Neural progenitor cell (in vitro differentiated cells): ENCODE results near the gene WDR3. TPM values are rescaled to one million over a fixed set of nuclear protein-coding genes. Genes with fewer than 3 reads are reported as not detected.

ENCODE experiments used
- DNase-seq: peaks from one replicate; pipeline ENCODE4 v3.0.0-alpha.2; 2016; ENCODE audit warnings: low spot score
- H2AFZ ChIP-seq: fragments of 200-600 bp; sonication (generic); replicated peaks from 2 replicates; pipeline ENCODE4 v1.6.1; 2016; ENCODE audit warnings: antibody characterized with exemption
- H3F3A ChIP-seq: fragments of 200-600 bp; sonication (generic); 2 replicates; pipeline ENCODE4 v1.6.1; 2016; ENCODE audit warnings: antibody characterized with exemption, low read depth
- H3K27ac ChIP-seq: fragments of 200-600 bp; sonication (generic); 2 replicates; pipeline ENCODE4 v1.5.1; 2016; ENCODE audit warnings: mild to moderate bottlenecking
- H3K27me3 ChIP-seq: fragments of 200-600 bp; sonication (generic); 2 replicates; pipeline ENCODE4 v1.6.1; 2016; ENCODE audit warnings: mild to moderate bottlenecking, moderate library complexity
- H3K36me3 ChIP-seq: fragments of 200-600 bp; sonication (generic); 2 replicates; pipeline ENCODE4 v1.5.1; 2016
- H3K4me1 ChIP-seq: fragments of 200-600 bp; sonication (generic); 2 replicates; pipeline ENCODE4 v1.6.1; 2016; ENCODE audit warnings: mixed run types
- H3K4me2 ChIP-seq: fragments of 200-600 bp; sonication (generic); 2 replicates; pipeline ENCODE4 v1.6.1; 2016
- H3K4me3 ChIP-seq: fragments of 200-600 bp; sonication (generic); 2 replicates; pipeline ENCODE4 v1.5.1; 2016
- H3K79me2 ChIP-seq: fragments of 200-600 bp; sonication (generic); 2 replicates; pipeline ENCODE4 v1.6.1; 2016; ENCODE audit warnings: low read depth
- H3K9ac ChIP-seq: fragments of 200-600 bp; sonication (generic); 2 replicates; pipeline ENCODE4 v1.6.1; 2016
- H3K9me3 ChIP-seq: fragments of 200-600 bp; sonication (generic); 2 replicates; pipeline ENCODE4 v1.5.1; 2016; ENCODE audit warnings: low read depth
- H4K20me1 ChIP-seq: fragments of 200-600 bp; sonication (generic); 2 replicates; pipeline ENCODE4 v1.6.1; 2016; ENCODE audit warnings: low read depth
- H3K27ac Mint-ChIP-seq: 3 replicates; pipeline ENCODE4 v1.8.0; 2021; ENCODE audit warnings: mixed read lengths
- H3K27me3 Mint-ChIP-seq: 2 replicates; pipeline ENCODE4 v1.8.0; 2022; ENCODE audit warnings: low read depth, mild to moderate bottlenecking, inconsistent platforms, moderate library complexity, mixed read lengths; ENCODE audit not compliant: insufficient read depth
- H3K36me3 Mint-ChIP-seq: 3 replicates; pipeline ENCODE4 v1.8.0; 2021; ENCODE audit warnings: mixed read lengths
- H3K4me1 Mint-ChIP-seq: 3 replicates; pipeline ENCODE4 v1.8.0; 2021; ENCODE audit warnings: mixed read lengths
- H3K4me3 Mint-ChIP-seq: 3 replicates; pipeline ENCODE4 v1.8.0; 2021; ENCODE audit warnings: mild to moderate bottlenecking, moderate library complexity, mixed read lengths
- H3K9me3 Mint-ChIP-seq: 3 replicates; pipeline ENCODE4 v1.8.0; 2020; ENCODE audit warnings: mixed read lengths
- CTCF ChIP-seq: fragments of 200-600 bp; sonication (generic); IDR thresholded peaks from 2 replicates; pipeline ENCODE4 v1.5.1; 2017; ENCODE audit warnings: antibody characterized with exemption, mild to moderate bottlenecking
- EZH2 ChIP-seq: fragments of 200-600 bp; sonication (generic); IDR thresholded peaks from 2 replicates; pipeline ENCODE4 v1.6.1; 2017; ENCODE audit warnings: antibody characterized with exemption, mild to moderate bottlenecking, moderate library complexity
- EZH2phosphoT487 ChIP-seq: fragments of 200-600 bp; sonication (generic); IDR thresholded peaks from 2 replicates; pipeline ENCODE4 v1.6.1; 2017; ENCODE audit warnings: antibody characterized with exemption
- total RNA-seq: library from RNA; depleted of rRNA; stranded (reverse); fragments of >200 nt; gene quantifications from 2 replicates; pipeline ENCODE4 v1.2.3, GENCODE V29; 2015; ENCODE audit warnings: low replicate concordance

Gene WDR3
- total RNA-seq, 1 donor from 2014 or later, result 42.4 TPM

DNA sequence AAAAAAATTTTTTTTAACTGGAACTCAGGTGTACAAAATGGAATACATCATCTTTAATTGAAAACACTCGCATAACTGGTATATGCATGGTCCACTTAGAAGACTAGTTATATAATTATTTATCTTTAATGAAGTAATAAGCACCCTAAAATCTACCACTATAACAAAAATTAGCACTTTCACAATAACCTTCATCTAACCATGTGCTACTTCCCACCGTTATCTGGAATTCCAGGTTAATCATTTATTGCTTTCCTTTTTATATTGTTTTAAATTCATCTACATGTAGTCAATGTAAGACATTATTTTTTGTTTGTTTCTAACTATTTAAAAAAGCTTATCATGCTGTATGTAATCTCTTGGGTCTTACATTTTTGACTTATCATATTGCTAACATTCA, 39.1 kb upstream of the WDR3 start:
- Mint-ChIP-seq H3K4me1 (no peaks in the 10 kb centered on the region), H3K27ac (no peak overlapping the region), H3K27me3 (no peaks in the 10 kb centered on the region), H3K9me3 (no peaks in the 10 kb centered on the region), H3K36me3 (no peaks in the 10 kb centered on the region), H3K4me3 (no peak overlapping the region)
- H3K27ac ChIP-seq, result no peak overlapping the region
- no peak overlapping the region for H2AFZ ChIP-seq
- no peaks in the 10 kb centered on the region for H3K79me2 ChIP-seq
- no peaks in the 10 kb centered on the region for H4K20me1 ChIP-seq
- H3K27me3 ChIP-seq, result no peaks in the 10 kb centered on the region
- H3K9ac ChIP-seq, result no peak overlapping the region
- H3F3A ChIP-seq, result no peaks in the 10 kb centered on the region
- H3K4me2 ChIP-seq, result no peak overlapping the region
- H3K4me1 ChIP-seq, result no peaks in the 10 kb centered on the region
- no peaks in the 10 kb centered on the region for H3K9me3 ChIP-seq
- H3K36me3 ChIP-seq, result no peaks in the 10 kb centered on the region
- TF ChIP-seq CTCF (no peak), EZH2phosphoT487 (no peak)
- DNase-seq, result no peak
- no peak overlapping the region for H3K4me3 ChIP-seq

DNA sequence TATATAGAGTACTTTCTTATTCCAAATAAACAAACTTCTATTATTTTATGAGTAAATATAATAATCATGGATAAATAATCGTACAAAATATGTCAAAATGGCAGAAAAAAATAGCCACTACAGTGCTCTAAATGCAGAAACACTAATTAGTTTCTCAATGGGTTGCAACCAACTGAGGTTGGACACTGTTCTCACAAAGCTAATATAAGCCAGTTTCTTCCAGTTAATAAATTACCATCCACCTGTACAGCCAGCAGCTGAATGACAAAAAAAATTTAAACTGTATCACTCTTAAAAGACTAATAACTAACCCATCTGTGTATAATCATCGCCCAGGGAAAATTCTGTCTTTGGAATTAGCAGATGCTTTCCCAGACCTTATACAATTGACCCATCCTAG, 37.0 kb upstream of the WDR3 start:
- TF ChIP-seq EZH2 (no peak), EZH2phosphoT487 (no peak), CTCF (no peak)
- Histone ChIP-seq H3K27ac (no peak overlapping the region), H4K20me1 (no peaks in the 10 kb centered on the region), H3K79me2 (no peaks in the 10 kb centered on the region), H2AFZ (no peak overlapping the region), H3K4me1 (no peaks in the 10 kb centered on the region), H3K4me3 (no peak overlapping the region), H3F3A (peaks cover 7% of the 10 kb centered on the region), H3K27me3 (no peaks in the 10 kb centered on the region), H3K4me2 (no peak overlapping the region), H3K9me3 (no peaks in the 10 kb centered on the region), H3K9ac (no peak overlapping the region), H3K36me3 (peaks cover 3% of the 10 kb centered on the region)
- Mint-ChIP-seq H3K4me1 (no peaks in the 10 kb centered on the region), H3K27me3 (no peaks in the 10 kb centered on the region), H3K4me3 (no peak overlapping the region), H3K36me3 (peaks cover 3% of the 10 kb centered on the region), H3K9me3 (no peaks in the 10 kb centered on the region), H3K27ac (no peak overlapping the region)
- DNase-seq, result no peak

DNA sequence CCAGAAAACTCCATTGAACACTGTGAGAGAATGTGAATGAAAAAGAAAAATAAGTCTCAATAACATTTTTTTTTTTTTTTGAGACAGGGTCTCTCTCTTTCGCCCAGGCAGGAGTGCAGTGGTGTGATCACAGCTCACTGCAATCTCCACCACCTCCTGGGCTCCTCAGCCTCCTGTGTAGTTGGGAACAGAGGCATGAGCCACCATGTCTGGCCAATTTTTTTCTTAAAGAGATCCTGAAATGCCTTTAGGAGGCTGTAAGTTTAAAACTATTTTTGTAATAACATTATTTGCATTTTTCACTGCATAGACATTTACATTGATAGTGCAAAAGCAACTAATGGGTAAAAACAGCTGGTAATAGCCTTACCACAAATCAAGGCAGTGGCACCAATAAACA, 35.5 kb upstream of the WDR3 start:
- H3K4me3 Mint-ChIP-seq, result no peak overlapping the region
- H3K4me1 Mint-ChIP-seq, result no peaks in the 10 kb centered on the region
- no peak overlapping the region for H3K4me3 ChIP-seq
- no peaks in the 10 kb centered on the region for H3K9me3 Mint-ChIP-seq
- H3K79me2 ChIP-seq, result no peaks in the 10 kb centered on the region
- H3K27me3 ChIP-seq, result no peaks in the 10 kb centered on the region
- no peak overlapping the region for H3K27ac Mint-ChIP-seq
- no peaks in the 10 kb centered on the region for H4K20me1 ChIP-seq
- no peaks in the 10 kb centered on the region for H3K4me1 ChIP-seq
- peaks cover 3% of the 10 kb centered on the region for H3K36me3 ChIP-seq
- H3K27me3 Mint-ChIP-seq, result no peaks in the 10 kb centered on the region
- no peak overlapping the region for H3K9ac ChIP-seq
- no peak for DNase-seq
- H3F3A ChIP-seq, result peaks cover 7% of the 10 kb centered on the region
- H3K27ac ChIP-seq, result no peak overlapping the region
- no peaks in the 10 kb centered on the region for H3K9me3 ChIP-seq
- peaks cover 5% of the 10 kb centered on the region for H3K36me3 Mint-ChIP-seq
- TF ChIP-seq CTCF (no peak), EZH2phosphoT487 (no peak), EZH2 (no peak)
- H3K4me2 ChIP-seq, result no peak overlapping the region
- H2AFZ ChIP-seq, result no peak overlapping the region
